SK-N-SH treated with all-trans-retinoic acid at 6 μM for 48 hours (cell line): ENCODE results near the gene TMEM165.

ENCODE experiments used
- ARNTL ChIP-seq: fragments of 450-650 bp; formaldehyde crosslinking; IDR thresholded peaks from 2 replicates; pipeline ENCODE4 v1.5.0; 2020; ENCODE audit warnings: low read depth, mild to moderate bottlenecking, moderate library complexity, borderline replicate concordance
- ESRRG ChIP-seq: fragments of 250-450 bp; sonication (Bioruptor Pico); IDR thresholded peaks from 2 replicates; pipeline ENCODE4 v1.6.1; 2021; ENCODE audit warnings: mild to moderate bottlenecking
- GLIS3 ChIP-seq: fragments of 250-450 bp; sonication (Bioruptor Pico); IDR thresholded peaks from 2 replicates; pipeline ENCODE4 v1.5.0; 2020; ENCODE audit warnings: mild to moderate bottlenecking, moderate library complexity
- TOX ChIP-seq: fragments of 250-450 bp; sonication (Bioruptor Pico); IDR thresholded peaks from 2 replicates; pipeline ENCODE4 v1.8.0; 2021; ENCODE audit warnings: mild to moderate bottlenecking, moderate library complexity, borderline replicate concordance
- ZFP3 ChIP-seq: fragments of 250-450 bp; sonication (Bioruptor Pico); IDR thresholded peaks from 2 replicates; pipeline ENCODE4 v1.5.0; 2020; ENCODE audit warnings: mild to moderate bottlenecking, moderate library complexity
- ZFP30 ChIP-seq: fragments of 450-650 bp; formaldehyde crosslinking; IDR thresholded peaks from 2 replicates; pipeline ENCODE4 v1.5.0; 2022; ENCODE audit warnings: mild to moderate bottlenecking, moderate library complexity
- ZNF70 ChIP-seq: fragments of 450-650 bp; formaldehyde crosslinking; IDR thresholded peaks from 2 replicates; pipeline ENCODE4 v1.5.0; 2020; ENCODE audit warnings: mild to moderate bottlenecking, moderate library complexity
- TF ChIP-seq, protein P1 (sequence below): fragments of 250-450 bp; sonication (Bioruptor Pico); IDR thresholded peaks from 2 replicates; pipeline ENCODE4 v1.8.0; 2021; ENCODE audit warnings: low read depth, mild to moderate bottlenecking, moderate library complexity, borderline replicate concordance
- TF ChIP-seq, protein P2 (sequence below): fragments of 250-450 bp; sonication (Bioruptor Pico); IDR thresholded peaks from 2 replicates; pipeline ENCODE4 v1.8.0; 2020; ENCODE audit warnings: mild to moderate bottlenecking, moderate library complexity, borderline replicate concordance
- TF ChIP-seq, protein P3 (sequence below): fragments of 250-450 bp; sonication (Bioruptor Pico); IDR thresholded peaks from 2 replicates; pipeline ENCODE4 v1.5.1; 2021; ENCODE audit warnings: mild to moderate bottlenecking, moderate library complexity
- TF ChIP-seq, protein P4 (sequence below): fragments of 250-450 bp; sonication (Bioruptor Pico); IDR thresholded peaks from 2 replicates; pipeline ENCODE4 v1.5.1; 2020; ENCODE audit warnings: low read depth, mild to moderate bottlenecking, moderate library complexity
- TF ChIP-seq, protein P5 (sequence below): fragments of 250-450 bp; sonication (Bioruptor Pico); IDR thresholded peaks from 2 replicates; pipeline ENCODE4 v1.5.0; 2020; ENCODE audit warnings: mild to moderate bottlenecking, moderate library complexity

DNA sequence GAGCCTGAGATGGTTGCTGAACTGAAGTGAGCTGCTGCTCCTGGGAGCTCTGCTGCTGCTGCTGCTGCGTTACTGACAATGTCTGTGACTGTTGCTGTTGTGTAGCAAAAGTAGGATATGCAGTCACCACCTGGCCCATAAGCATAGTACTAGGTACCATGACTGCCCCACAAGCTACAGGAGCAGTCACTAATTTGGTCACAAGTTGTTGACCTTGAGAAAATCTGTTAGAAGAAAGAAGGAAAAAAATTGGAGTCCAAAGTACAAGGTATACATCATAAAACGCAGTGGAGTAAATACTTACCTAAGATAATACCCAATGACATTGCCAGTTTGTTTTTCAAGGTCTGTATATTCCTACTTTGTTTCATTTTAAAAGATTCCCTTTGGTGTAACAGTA, 42.6 kb downstream of the TMEM165 start:
- TF ChIP-seq, protein P1, sequence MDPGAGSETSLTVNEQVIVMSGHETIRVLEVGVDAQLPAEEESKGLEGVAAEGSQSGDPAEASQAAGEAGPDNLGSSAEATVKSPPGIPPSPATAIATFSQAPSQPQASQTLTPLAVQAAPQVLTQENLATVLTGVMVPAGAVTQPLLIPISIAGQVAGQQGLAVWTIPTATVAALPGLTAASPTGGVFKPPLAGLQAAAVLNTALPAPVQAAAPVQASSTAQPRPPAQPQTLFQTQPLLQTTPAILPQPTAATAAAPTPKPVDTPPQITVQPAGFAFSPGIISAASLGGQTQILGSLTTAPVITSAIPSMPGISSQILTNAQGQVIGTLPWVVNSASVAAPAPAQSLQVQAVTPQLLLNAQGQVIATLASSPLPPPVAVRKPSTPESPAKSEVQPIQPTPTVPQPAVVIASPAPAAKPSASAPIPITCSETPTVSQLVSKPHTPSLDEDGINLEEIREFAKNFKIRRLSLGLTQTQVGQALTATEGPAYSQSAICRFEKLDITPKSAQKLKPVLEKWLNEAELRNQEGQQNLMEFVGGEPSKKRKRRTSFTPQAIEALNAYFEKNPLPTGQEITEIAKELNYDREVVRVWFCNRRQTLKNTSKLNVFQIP: no peak
- no peak for TF ChIP-seq GLIS3 (CRISPR knock-in tag)
- TF ChIP-seq, protein P2, sequence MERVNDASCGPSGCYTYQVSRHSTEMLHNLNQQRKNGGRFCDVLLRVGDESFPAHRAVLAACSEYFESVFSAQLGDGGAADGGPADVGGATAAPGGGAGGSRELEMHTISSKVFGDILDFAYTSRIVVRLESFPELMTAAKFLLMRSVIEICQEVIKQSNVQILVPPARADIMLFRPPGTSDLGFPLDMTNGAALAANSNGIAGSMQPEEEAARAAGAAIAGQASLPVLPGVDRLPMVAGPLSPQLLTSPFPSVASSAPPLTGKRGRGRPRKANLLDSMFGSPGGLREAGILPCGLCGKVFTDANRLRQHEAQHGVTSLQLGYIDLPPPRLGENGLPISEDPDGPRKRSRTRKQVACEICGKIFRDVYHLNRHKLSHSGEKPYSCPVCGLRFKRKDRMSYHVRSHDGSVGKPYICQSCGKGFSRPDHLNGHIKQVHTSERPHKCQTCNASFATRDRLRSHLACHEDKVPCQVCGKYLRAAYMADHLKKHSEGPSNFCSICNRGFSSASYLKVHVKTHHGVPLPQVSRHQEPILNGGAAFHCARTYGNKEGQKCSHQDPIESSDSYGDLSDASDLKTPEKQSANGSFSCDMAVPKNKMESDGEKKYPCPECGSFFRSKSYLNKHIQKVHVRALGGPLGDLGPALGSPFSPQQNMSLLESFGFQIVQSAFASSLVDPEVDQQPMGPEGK (CRISPR knock-in tag): no peak
- TF ChIP-seq, protein P3, sequence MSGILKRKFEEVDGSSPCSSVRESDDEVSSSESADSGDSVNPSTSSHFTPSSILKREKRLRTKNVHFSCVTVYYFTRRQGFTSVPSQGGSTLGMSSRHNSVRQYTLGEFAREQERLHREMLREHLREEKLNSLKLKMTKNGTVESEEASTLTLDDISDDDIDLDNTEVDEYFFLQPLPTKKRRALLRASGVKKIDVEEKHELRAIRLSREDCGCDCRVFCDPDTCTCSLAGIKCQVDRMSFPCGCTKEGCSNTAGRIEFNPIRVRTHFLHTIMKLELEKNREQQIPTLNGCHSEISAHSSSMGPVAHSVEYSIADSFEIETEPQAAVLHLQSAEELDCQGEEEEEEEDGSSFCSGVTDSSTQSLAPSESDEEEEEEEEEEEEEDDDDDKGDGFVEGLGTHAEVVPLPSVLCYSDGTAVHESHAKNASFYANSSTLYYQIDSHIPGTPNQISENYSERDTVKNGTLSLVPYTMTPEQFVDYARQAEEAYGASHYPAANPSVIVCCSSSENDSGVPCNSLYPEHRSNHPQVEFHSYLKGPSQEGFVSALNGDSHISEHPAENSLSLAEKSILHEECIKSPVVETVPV (CRISPR knock-in tag): no peak
- TF ChIP-seq ZNF70 (CRISPR knock-in tag): no peak
- TF ChIP-seq ESRRG (CRISPR knock-in tag): no peak
- TF ChIP-seq, protein P4, sequence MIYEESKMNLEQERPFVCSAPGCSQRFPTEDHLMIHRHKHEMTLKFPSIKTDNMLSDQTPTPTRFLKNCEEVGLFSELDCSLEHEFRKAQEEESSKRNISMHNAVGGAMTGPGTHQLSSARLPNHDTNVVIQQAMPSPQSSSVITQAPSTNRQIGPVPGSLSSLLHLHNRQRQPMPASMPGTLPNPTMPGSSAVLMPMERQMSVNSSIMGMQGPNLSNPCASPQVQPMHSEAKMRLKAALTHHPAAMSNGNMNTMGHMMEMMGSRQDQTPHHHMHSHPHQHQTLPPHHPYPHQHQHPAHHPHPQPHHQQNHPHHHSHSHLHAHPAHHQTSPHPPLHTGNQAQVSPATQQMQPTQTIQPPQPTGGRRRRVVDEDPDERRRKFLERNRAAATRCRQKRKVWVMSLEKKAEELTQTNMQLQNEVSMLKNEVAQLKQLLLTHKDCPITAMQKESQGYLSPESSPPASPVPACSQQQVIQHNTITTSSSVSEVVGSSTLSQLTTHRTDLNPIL: no peak
- TF ChIP-seq, protein P5, sequence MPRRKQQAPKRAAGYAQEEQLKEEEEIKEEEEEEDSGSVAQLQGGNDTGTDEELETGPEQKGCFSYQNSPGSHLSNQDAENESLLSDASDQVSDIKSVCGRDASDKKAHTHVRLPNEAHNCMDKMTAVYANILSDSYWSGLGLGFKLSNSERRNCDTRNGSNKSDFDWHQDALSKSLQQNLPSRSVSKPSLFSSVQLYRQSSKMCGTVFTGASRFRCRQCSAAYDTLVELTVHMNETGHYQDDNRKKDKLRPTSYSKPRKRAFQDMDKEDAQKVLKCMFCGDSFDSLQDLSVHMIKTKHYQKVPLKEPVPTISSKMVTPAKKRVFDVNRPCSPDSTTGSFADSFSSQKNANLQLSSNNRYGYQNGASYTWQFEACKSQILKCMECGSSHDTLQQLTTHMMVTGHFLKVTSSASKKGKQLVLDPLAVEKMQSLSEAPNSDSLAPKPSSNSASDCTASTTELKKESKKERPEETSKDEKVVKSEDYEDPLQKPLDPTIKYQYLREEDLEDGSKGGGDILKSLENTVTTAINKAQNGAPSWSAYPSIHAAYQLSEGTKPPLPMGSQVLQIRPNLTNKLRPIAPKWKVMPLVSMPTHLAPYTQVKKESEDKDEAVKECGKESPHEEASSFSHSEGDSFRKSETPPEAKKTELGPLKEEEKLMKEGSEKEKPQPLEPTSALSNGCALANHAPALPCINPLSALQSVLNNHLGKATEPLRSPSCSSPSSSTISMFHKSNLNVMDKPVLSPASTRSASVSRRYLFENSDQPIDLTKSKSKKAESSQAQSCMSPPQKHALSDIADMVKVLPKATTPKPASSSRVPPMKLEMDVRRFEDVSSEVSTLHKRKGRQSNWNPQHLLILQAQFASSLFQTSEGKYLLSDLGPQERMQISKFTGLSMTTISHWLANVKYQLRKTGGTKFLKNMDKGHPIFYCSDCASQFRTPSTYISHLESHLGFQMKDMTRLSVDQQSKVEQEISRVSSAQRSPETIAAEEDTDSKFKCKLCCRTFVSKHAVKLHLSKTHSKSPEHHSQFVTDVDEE (CRISPR knock-in tag): no peak
- TF ChIP-seq ZFP30 (CRISPR knock-in tag): no peak
- TF ChIP-seq TOX (CRISPR knock-in tag): no peak
- TF ChIP-seq ZFP3: no peak
- no peak for TF ChIP-seq ARNTL (CRISPR knock-in tag)
